ENCODE results near the gene DIRAS1.

DNA sequence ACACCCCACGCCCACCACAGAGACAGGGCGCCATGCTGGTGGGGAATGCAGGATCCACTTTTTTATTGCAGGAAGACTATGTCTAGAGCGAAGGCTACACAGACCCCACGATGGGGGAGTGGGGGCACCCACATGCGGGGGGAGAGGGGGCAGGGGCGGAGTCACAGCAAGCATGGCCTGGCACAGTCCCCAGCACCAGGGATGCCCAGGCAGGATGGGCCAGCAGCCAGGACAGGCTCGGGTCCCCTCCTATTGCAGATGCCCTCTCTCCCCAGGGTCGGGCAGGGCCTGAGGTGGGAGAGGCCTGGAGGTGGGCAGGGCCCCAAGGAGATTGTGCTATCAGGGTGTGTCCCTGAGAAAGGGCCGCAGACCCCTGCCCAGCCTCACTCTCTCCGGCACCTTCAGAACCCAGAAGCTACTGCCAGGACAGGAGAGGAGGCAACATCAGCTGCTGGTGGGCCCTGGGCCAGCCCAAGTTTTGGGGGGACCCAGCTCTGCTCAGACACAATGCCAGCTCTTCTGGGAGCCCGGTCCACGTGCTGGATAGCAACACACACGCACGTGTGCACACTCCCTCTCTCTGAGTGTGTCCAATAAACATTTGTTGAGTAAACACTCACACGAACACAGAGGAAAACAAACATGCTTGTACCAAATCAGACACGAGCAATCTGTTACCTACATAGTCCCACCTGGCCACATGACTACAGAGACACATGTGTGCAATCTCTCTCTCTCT, 6.5 kb downstream of the DIRAS1 start:
- TF ChIP-seq EZH2phosphoT487 (IDR thresholded peaks at IDR 0.05; ENCODE audit: low read depth) (no peak), CTCF (IDR thresholded peaks at IDR 0.05; ENCODE audit: low read depth, low read length) (no peak)

Measured in OCI-LY3 (cell line).